Erythroblast (primary cell): ENCODE results near the gene LAIR2.

Experiments
- DNase-seq, 2 experiments: peaks; one replicate each; lab custom pipeline; 2025; lab: John Stamatoyannopoulos, UW
- GATA1 ChIP-seq: IDR thresholded peaks from 2 replicates; pipeline ENCODE4 v1.6.1; 2011; ENCODE audit warnings: low read depth, mild to moderate bottlenecking, control low read depth, low read length, moderate library complexity
- POLR2A ChIP-seq: IDR thresholded peaks from 2 replicates; pipeline ENCODE4 v1.6.1; 2011; ENCODE audit warnings: mild to moderate bottlenecking, low read length

The LAIR2 gene

DNA sequence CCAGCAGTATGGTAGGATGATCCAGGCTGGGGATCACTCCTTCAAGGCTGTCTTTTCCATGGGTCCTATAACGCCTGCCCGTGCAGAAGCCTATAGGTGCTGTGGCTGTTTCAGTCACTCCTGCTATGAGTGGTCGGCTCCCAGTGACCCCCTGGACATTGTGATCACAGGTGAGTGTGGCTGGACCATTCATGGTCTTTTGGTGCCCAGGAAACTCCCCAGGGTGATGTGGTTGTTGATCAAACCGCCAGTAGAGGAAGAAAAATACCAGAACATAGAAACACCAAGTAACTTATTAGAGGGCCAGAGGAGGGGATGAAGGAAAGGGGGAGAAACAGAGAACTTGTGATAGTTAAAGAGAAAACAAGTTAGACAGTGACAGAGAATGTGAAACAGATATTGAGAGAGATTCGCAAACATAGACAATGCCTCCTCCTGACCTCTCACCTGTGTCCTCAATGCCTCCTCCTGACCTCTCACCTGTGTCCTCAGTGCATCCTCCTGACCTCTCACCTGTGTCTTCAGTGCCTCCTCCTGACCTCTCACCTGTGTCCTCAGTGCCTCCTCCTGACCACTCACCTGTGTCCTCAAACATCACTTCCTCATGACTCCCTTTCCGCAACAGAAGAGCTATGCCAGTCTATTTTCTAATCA lies 19.4 kb downstream of the LAIR2 start:
- DNase-seq = no peak
- TF ChIP-seq GATA1 (no peak), POLR2A (no peak)

GRCh38 chr19:54523403-54523802 lies 20.8 kb downstream of the LAIR2 start:
- no peak for TF ChIP-seq GATA1
- no peak for TF ChIP-seq POLR2A
- no peak for DNase-seq

DNA sequence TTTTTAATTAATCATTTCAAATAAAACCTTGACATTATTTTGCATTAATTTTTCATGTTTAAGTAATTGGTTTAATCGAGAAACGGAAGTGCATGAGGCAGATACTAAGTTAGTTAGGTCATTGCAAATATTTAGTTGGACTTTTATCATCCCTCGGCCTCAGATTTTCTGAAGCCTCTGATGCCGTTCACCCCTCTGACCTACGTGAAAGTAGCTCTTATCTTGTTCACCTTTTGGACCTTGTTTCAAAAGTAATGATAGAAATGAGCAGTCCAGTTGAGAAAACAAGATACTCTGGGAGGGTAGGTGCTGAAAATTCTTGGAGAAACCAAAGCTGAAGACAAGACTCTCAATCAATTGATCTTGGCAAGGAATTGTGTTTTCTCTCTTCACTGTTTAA lies 23.0 kb downstream of the LAIR2 start:
- no peak for DNase-seq
- TF ChIP-seq POLR2A = no peak
- no peak for TF ChIP-seq GATA1

GRCh38 chr19:54526972-54527371 lies 24.3 kb downstream of the LAIR2 start:
- DNase-seq = no peak
- no peak for TF ChIP-seq POLR2A
- no peak for TF ChIP-seq GATA1

- no peak for DNase-seq
- TF ChIP-seq POLR2A (no peak), GATA1 (no peak)
These were observed 28.2 kb downstream of the LAIR2 start for GRCh38 chr19:54530866-54531265.

- TF ChIP-seq GATA1 = no peak
- DNase-seq = no peak
These were observed 29.9 kb downstream of the LAIR2 start for GRCh38 chr19:54532528-54532927.

DNA sequence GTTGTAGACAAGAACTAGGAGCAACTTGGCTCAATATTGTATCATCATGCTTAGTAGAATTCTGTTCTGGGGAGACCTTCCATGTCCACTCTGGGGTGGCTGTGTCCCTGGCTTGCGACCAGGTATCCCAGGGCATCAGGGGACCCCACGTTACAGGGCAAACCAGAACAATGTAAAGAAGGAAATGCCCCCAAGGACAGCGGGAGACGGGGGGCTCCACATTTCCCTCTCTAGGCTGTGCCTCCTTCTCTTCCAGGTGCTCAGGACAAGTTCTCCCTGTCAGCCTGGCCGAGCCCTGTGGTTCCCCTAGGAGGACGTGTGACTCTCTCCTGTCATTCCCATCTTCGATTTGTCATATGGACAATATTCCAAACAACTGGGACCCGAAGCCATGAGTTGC lies 30.8 kb downstream of the LAIR2 start:
- TF ChIP-seq GATA1 (no peak), POLR2A (no peak)
- DNase-seq = no peak

GRCh38 chr19:54534156-54534555 lies 31.5 kb downstream of the LAIR2 start:
- no peak for TF ChIP-seq POLR2A
- TF ChIP-seq GATA1 = no peak
- no peak for DNase-seq

GRCh38 chr19:54535601-54536000 lies 33.0 kb downstream of the LAIR2 start:
- TF ChIP-seq POLR2A (no peak), GATA1 (no peak)

DNA sequence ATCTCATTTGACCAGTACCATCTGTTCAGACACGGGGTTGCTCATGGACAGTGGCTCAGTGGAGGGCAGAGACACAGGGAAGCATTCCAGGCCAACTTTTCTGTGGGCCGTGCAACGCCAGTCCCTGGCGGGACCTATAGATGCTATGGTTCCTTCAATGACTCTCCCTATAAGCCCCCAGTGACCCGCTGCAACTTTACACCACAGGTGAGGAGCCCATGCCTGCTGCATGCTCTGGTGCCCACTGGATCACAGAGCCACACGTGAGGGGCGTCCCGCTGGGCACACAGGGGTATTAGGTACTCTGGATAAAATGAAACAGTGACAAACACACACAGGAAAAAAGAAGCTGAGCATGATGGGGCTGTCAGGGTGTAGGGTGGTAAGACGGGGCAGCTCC lies 34.3 kb downstream of the LAIR2 start:
- no peak for DNase-seq
- TF ChIP-seq GATA1 (no peak), POLR2A (no peak)

More at GRCh38 chr19:54535601-54536000, 33.0 kb downstream of the LAIR2 start:
- no peak for DNase-seq

DNA sequence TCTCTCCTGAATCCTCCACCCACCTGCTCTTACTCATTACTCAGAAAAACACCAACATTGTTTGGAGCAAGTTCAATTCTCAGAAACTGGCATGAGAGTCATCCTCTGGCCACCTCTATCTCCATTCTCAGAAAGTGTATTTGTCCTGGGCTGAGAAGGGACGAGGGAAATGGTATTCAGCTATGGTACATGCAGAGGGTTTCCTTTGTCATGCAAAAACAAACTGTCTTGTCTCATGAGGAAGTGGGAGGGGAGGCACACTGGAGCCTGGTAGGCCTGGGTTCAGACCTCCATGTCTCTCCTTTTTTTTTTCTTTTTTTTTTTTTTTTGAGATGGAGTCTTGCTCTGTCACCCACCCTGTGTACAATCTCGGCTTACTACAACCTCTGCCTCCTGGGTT lies 39.1 kb downstream of the LAIR2 start:
- no peak for DNase-seq
- no peak for TF ChIP-seq GATA1
- TF ChIP-seq POLR2A = no peak

- no peak for TF ChIP-seq GATA1
- TF ChIP-seq POLR2A = no peak
- no peak for DNase-seq
These were observed 46.2 kb downstream of the LAIR2 start for GRCh38 chr19:54548806-54549205.

GRCh38 chr19:54549224-54549623 lies 46.6 kb downstream of the LAIR2 start:
- DNase-seq = no peak
- TF ChIP-seq GATA1 (no peak), POLR2A (no peak)

DNA sequence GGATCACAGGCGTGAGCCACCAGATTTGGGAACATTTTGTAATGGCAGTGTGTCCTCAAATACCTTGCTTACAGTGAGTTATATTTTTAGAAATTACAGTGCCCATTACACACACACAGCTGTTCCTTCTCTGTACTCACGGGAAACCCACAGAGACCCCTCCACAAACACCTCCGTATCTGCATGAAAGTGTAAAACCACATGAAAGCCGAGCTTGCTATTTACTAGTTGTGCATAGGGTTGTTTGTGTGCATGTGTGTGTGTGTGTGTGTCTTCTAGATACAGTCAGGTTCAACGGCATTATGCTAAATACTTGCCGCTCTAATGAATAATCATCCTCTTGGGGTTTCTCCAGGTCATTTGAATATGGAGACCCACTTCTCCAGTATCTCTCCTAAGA lies 48.7 kb downstream of the LAIR2 start:
- TF ChIP-seq POLR2A = no peak
- TF ChIP-seq GATA1 = no peak
- no peak for DNase-seq

- DNase-seq = no peak
- no peak for TF ChIP-seq GATA1
- TF ChIP-seq POLR2A = no peak
These were observed 49.6 kb downstream of the LAIR2 start for GRCh38 chr19:54551950-54552912.
